ENCODE results near the gene ZNF750.
A peak's percentile ranks its signal among the peaks of the same experiment; 100 is the strongest.
"Not testable (repeated sequence)": the region's sequence is repeated elsewhere in the genome, so short reads cannot be mapped to it uniquely, and the experiment has no call there.

The ZNF750 gene

DNA sequence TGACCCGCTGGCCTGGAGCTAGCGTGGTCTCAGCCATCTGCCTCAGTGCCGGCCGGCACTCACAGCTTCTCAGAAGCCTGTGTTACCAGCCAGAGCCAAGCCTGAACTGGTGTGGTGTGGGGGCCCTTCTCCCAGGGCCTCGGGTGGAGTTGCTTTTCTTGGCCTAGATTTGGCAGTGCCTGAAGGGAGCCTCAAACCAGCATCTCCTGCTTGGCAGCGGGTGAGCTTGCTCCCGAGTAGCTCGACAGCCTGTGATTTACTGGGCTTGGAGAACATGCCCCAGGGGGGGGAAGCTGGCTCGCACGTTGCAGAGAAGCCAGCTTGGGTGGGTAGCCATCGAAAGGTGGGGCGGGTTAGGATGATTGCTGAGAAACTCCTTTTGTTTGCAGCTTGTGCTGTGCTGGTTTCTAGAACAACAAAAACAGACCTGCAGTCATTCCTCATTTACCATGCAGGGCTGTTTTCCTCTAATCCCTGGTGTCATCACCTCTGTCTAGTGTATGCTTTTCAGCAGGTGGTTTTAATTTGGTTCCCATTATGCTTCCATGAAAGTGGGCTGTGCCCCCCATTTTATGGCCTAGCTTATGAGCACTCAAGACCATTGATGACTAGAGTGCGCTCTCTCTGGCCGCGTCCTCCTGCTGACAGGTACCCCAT lies 45.7 kb downstream of the ZNF750 start:
- DNase-seq (ENCODE audit: low read depth): no peak

DNA sequence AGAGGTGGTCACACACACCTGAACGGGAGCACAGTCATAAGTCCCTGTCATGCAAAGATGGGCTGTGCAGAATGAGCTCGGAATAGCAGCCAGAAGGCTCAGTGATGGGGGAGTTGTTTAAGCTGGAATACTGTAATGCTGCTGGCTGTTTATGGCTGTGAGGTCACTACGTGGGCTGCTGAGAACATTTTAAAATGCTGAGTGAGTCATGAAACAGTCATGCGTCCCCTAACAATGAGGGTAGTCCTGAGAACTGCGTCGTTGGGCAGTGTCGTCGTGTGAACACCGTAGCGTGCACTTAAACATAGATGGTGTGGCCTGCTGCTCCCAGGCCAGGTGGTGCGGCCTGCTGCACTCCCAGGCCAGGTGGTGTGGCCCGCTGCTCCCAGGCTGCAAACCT lies 48.3 kb downstream of the ZNF750 start:
- peak; percentile 87 for DNase-seq (ENCODE audit: low read depth)

DNA sequence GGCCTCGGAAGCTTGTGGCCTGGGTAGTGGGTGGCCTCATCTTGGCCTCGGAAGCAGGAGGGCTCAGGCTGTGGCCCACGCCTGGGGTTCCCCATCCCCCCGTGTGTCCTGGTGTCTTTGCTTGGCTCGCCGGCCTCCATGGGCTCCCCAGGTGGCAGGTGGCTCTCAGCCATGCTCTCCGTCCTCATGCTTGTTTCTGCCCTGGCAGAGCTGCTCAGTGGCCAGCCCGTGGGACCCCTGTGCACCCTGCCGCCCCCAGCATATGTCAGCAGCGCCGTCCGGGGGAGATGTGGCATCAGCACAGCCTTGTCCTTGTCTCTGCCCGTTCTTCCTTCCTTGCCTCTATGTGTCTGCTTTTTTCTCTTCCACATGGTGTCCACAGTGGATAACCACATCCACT lies 49.4 kb downstream of the ZNF750 start:
- no peak for DNase-seq (ENCODE audit: low read depth)

DNA sequence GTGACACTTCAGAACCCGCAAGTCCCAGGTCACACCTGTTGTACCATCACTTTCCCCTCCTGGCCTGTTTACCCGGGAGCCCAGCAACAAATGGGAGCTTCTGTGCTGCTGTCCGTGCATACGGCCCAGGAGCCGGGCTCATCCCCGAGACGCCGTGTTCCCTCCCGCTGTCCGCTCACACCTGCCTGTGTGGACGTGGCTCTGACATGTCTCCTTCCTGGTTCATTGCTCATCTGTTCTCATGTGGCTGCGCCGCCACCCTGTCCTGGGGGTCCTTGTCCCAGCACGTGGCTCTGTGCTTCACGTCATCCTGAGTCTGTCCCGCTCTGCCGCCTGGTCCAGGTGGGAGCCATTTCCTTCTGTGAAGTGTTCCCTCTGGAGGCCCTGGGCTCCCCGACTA lies 50.0 kb downstream of the ZNF750 start:
- DNase-seq (ENCODE audit: low read depth): no peak

DNA sequence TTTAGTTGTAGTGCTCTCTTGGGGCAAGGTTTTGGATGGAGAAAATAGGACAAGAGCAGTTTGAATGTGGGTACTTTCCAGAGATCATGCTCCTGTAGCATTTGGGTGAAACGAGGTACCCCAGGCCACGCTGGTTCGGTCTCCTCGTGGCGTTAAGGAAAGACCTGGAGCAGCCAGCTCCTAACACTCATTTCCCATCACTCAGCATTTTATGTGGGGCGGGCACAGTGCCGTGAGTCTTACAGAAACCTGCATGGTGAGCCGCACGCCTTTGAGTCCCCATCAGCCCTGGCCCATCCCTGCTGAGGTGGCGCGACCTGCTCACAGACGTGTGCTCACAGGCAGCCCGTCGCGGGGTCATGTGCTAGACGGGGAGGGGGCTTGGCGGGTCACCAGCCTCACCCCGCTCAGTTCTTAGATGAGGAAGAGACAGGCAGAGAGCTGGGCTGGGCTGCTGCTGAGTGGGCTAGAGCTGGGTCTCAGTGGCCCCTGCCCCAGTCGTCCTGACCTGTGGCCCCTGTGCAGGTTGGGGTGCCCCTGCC lies 50.7 kb downstream of the ZNF750 start:
- no peak for DNase-seq (ENCODE audit: low read depth)

DNA sequence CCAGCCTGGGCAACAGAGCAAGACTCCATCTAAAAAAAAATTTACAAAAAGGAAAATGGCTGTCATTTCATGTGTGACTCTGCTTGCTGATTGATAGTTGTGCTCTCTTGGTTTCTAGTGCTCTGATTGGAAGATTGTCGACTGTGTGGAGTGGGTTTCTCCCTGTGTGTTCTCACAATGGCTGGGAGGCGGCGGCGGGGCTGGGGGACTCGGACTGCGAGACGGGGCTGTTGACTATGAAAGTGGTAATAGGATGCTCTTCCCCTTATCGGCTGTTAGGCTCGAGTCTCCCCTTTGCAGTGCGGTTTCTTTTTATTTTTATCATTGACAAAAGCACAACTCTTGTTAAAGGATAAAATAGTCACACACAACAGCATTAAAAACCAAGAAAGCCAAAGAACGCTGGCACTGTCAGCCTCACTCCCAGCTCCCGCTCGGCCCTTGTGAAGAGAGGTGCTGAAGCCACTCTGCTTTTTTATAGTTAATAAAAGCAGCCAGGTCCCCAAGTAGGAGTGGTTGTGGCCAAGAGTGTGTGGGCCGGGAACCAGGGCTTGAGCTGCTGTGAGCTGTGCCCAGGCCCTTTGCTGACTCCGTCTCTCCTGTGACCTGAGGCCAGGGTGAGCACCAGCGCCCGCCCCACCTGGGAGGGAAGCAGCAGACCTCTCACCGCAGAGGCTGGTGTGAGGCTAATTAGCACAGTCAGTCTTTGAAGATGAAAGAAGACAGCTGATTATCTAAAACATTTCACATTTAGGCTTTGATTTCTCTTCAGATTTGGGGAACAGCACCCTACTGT lies 51.4 kb downstream of the ZNF750 start:
- DNase-seq (ENCODE audit: low read depth): no peak

DNA sequence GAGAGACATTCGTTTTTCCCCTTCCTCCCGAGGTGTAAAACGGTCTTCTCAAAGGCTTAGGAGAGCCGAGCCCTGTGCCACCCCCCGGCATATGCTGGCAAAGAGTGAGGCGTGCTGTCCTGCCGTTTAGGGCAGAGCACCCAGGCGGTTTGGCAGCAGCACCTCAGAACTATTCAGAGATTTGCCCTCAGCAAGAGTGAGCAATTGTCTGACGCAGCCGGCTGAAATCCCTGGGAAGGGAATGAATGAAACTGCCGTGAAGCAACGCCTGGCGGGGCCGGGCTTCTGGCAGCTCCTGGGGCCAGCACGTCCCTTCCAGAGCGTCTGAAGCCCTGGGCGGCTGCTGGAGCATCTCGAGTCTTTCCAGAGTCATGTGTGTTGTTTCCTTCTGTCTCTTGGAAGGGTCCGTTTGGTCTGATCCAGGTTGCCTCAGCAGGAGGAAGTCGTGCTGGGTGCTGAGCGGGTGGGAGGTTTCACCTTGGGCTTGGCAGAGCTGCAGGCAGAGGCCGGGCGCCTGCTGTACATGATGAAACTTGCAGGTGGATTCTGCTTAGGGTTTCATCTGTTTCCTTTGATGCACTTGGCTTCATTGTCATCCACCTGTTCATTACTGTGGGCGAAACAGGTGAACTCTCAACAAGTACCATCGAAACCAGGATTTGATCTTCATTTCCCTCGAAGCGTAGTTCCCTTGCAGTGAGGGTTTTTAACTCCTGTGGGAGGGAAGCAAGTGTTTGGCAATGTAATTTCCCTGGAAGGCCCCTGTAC lies 52.6 kb downstream of the ZNF750 start:
- DNase-seq (ENCODE audit: low read depth): peak; percentile 62

DNA sequence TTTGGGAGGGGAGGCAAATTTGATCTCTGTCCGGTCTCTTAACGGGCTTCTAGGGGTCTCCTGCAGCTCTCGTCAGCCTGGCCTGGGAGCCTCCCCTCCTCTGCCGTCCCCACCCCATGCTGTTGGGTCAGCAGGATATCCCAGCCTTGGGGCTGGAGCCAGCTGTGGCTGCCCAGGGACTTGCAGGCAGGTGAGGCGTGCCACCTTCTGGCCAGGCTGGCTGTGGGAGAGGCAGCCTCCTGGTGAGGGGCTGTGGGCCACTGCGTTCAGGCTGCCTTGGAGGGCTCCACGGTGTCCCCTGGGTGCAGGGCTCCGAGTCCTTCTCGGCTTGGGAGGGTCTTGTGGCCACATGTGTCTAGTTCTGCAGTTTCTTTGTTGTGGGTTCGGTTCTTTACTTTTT lies 53.4 kb downstream of the ZNF750 start:
- DNase-seq (ENCODE audit: low read depth): no peak

DNA sequence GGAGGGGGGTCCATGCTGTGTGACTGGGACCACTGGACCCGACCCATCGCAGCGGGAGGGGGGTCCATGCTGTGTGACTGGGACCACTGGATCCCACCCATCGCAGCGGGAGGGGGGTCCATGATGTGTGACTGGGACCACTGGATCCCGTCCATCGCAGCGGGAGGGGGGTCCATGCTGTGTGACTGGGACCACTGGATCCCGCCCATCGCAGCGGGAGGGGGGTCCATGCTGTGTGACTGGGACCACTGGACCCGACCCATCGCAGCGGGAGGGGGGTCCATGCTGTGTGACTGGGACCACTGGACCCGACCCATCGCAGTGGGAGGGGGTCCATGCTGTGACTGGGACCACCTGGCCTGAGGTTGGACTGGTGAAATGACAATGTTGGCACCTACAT lies 54.2 kb downstream of the ZNF750 start:
- not testable (repeated sequence) for DNase-seq (ENCODE audit: low read depth)

DNA sequence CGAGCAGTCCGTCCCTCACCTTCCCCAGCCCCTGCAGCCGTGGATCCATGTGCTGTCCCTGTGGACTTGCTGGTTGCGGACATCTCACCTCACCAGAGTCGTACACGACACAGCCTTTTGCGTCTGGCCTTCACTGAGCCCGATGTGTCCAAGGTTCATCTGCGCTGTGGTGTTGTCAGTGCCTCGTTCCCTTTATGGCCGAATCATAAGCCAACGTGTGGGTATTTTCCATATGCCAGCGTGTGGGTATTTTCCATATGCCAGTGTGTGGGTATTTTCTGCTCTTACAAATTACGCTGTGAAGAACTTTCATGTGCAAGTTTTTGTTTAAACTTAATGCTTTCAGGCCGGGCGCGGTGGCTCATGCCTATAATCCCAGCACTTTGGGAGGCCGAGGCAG lies 56.3 kb downstream of the ZNF750 start:
- DNase-seq (ENCODE audit: low read depth): no peak

DNA sequence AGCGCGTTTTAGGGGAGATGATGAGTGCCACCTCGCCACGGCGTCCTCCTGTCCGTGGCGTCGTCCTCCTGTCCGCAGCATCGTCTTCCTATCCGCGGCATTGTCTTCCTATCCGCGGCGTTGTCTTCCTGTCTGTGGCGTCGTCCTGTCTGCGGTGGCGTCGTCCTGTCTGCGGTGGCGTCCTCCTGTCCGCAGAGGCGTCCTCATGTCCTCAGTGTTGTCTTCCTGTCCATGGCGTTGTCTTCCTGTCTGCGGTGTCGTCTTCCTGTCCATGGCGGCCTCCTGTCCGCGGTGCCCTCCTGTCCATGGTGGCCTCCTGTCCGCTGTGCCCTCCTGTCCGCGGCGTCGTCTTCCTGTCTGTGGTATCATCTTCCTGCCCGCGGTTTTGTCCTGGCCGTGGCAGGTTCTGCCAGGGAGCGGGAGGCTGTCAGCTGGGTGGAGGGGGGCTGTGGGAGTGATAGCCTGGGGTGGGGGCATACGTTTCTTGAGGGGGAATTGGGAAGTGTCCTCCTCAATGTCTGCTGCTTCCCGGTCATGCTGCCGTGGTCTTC lies 57.1 kb downstream of the ZNF750 start:
- DNase-seq (ENCODE audit: low read depth): no peak

DNA sequence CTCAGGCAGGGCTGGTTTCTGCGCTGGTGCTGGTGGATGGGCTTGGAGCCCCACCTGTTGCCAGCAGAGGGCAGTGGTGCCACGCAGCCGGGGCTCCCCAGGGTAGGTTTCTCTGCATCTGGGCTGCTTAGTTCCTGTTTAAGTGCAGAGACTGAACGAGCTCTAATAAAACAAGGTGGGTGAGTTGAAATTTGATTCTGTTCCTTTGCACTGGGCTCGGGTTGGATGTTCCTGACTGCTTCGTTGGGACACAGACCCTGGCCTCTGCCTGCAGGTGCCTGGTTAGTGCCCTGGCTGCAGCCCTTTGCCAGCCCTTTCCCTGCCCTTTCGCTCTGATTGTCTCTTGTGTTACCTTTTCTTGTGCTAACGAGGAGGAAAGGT lies 57.9 kb downstream of the ZNF750 start:
- DNase-seq (ENCODE audit: low read depth): peak; percentile 58

DNA sequence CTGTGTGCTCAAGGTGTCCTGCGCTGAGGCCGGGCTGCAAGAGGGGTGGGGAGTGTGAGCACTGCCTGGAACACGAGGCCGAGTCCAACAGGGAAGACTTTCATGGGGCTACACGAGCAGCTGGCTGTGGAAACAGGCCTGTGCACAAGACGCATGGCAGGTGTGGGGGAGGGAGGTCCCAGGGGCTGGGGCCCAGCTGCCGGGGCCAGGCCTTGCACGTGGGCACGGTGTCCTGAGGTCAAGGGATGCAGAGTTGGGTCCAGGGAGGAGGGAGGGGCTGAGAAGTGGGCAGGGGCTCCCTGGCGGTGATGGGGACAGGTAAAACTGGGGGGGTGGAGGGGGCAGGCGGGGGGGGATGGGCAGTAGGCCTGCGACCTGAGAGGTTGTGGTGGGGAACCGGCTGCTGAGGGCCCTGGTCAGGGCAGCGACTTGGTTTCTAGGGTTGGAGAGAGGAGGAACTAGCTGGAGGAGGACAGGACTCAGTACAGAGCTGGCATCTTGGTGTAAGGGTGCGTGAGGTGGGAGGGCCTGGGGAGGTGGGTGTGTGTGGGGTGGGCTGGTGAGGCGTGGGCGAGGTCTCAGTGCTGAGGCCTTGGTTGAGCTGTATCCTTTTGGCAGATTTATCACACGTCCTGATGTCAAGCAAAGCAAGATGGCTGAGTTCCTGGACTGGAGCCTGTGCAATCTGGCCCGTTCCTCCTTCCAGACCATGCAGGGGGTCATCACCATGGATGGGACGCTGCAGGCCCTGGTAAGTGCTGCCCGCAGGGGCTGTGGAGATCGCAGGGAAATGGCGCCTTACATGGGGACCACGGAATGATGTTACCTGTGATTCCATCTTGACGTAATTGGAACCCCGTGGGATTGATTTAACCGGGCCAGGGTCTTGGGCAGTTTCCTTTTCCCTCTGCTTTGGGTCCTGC lies 58.6 kb downstream of the ZNF750 start:
- DNase-seq (ENCODE audit: low read depth): no peak

DNA sequence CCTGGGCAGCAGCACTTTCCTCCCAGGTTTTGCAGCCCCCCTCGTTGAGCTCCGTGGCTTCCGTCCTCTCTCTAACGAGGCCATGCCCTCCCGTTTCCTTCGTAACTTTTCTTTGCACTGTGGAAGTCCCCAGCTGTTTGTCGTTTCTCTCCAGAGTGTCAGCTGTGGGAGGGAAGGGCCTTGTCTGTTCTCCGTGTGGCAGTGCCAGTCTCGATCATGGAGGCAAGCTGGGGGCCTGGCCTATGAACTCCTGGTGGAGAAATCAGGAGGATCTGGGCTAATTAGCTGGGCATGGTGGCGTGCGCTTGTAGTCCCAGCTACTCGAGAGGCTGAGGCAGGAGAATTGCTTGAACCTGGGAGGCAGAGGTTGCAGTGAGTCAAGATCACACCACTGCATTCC lies 59.6 kb downstream of the ZNF750 start:
- no peak for DNase-seq (ENCODE audit: low read depth)

DNA sequence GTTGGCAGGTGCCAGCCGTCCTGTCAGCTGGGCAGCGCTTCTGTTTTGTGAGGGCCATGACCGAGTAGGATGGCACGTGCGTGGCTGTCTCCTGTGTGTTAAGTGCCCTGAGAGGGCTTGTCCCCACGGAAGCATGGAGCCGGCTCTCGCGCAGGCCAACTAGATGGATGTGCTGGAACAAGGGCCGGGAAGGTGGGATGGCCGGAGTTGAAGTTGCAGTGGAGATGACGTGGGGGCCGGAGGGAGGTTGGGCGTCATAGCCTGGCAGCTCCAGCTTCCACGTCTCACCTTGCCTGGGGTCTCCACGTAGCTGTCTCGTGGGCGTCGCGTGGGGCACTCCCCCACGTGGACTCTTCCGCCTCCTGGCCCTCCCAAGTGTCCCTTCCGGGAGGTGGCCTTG lies 60.3 kb downstream of the ZNF750 start:
- DNase-seq (ENCODE audit: low read depth): no peak

Data from amniotic epithelial cell (primary cell).